HG02623 (cell line): ENCODE results near the gene C9orf85.
A peak's percentile ranks its signal among the peaks of the same experiment; 100 is the strongest.
"Not testable (repeated sequence)": the region's sequence is repeated elsewhere in the genome, so short reads cannot be mapped to it uniquely, and the experiment has no call there.

Experiments used
- ATAC-seq: cut with Tn5 transposase; IDR thresholded peaks from one replicate; pipeline ENCODE4 v1.9.1; 2021; ENCODE audit warnings: moderate library complexity; ENCODE audit not compliant: unreplicated experiment

C9orf85 gene

DNA sequence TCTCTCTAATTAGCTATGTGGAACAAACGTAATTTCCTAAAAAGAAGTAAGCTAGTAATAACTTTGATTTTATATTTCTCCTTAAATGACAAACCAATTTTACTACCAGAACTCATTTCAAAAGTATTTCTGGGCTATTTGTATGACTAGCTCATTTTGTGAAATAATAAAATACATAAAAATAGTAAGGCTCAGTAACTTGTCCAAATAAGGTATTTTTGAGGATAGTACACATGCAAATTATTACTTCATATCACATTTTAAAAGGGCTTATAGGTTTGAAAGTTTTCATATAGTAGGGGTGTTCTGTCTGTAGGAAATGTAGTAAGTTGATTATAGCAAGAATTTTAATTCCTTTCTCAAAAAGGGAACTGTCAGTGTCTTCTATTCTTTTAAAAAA lies 26.5 kb downstream of the C9orf85 start:
- ATAC-seq: no peak

- ATAC-seq: no peak
Measured at GRCh38 chr9:71941060-71941568, 29.7 kb downstream of the C9orf85 start.

DNA sequence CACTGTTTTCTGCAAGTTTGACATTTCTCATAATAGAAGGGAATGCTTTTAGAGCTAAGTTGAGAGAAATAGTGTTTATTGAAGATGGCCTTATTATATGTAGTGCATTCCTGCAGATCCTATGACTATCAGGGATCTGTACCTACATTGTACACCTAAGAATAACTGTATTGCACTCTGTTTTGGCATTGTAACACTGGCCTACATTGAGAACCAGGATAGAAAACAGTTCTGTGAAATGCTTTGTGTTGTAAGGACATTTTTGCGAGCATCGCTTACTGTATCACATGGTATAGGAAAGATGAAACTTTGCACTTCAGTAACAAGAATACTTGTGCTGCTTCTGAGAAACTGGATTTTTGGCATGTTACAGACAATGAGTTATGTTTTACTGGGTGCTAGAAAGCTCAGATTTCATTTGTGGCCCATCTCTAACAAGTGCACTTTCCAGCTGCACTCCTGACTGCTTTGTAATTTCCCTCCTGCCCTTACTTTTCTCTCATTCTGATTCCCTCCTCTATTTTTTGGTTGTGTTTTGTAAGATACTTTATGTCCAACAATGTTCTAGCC lies 30.6 kb downstream of the C9orf85 start:
- ATAC-seq: no peak

- no peak for ATAC-seq
Measured at GRCh38 chr9:71944754-71945375, 33.4 kb downstream of the C9orf85 start.

GRCh38 chr9:71954652-71955051 lies 43.2 kb downstream of the C9orf85 start:
- not testable (repeated sequence) for ATAC-seq

GRCh38 chr9:71955300-71955915 lies 44.0 kb downstream of the C9orf85 start:
- peak; percentile 53 for ATAC-seq

DNA sequence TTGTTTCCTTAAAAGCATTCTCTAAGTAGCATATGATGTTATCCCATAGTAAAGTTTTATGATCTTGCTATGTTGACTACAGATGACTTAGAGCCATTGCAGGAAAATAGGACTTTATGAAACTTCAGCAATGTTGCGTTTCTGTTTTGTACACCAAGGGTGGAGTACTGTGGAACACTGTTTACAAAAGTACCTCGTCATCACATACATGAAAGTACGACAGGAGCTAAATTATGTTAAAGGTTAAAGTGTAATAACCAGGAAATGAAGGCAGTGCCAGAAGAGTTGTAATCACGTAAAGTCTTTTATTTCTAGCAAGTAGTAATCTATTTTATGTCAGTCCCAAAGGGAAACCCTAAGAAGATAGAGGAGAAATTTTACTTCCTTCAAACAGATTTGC lies 50.9 kb downstream of the C9orf85 start:
- ATAC-seq: no peak

GRCh38 chr9:71963471-71963996 lies 52.1 kb downstream of the C9orf85 start:
- ATAC-seq: not testable (repeated sequence)

GRCh38 chr9:71965403-71965802 lies 54.0 kb downstream of the C9orf85 start:
- no peak for ATAC-seq

- no peak for ATAC-seq
Measured at GRCh38 chr9:71966601-71967000, 55.2 kb downstream of the C9orf85 start.

DNA sequence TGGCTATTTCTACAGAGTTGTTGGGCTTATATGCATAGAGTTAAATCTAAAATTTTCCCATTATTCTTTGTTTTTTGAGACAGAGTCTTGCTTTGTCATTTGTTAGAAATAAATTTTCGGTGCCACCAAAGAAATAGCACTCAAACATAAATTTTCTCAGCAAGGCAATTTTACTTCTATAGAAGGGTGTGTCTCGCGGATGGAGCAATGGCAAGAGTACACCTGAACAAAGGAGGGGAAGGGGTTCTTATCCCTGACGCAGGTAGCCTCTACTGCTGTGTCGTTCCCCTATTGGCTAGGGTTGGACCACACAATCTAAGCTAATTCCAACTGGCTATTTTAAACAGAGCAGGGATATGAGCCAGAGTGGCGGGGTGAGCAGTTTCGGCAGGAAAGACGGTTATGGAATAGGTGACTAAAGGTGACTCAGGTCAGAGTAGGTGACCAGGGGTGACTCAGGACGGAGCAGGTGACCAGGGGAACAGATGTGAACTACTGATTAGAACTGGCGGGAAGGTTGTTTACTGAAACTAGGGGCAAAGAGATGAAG lies 57.2 kb downstream of the C9orf85 start:
- ATAC-seq: no peak

GRCh38 chr9:71975833-71976232 lies 64.4 kb downstream of the C9orf85 start:
- ATAC-seq: no peak

DNA sequence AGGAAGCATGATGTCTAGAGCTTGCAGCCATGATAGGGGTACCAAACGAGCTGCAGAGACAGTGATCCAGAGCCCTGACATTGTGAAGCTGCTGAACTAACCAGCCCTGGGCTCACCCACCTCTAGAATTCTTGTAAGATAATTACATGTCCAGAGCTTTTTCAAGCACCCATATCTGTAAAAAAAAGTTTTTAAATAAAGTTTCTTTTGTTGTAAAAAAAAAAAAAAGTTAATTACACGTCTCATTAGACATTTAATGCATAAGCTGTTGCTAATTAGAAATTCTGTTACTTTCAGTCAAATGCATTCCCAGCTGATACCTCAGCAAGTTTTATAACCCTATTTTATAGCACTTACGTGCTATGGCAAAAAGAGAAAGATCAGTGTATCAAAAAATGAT lies 65.6 kb downstream of the C9orf85 start:
- no peak for ATAC-seq

GRCh38 chr9:71980266-71981190 lies 69.1 kb downstream of the C9orf85 start:
- ATAC-seq: no peak

GRCh38 chr9:71981944-71982343 lies 70.5 kb downstream of the C9orf85 start:
- ATAC-seq: no peak

- no peak for ATAC-seq
Measured at GRCh38 chr9:71984403-71984802, 73.0 kb downstream of the C9orf85 start.

DNA sequence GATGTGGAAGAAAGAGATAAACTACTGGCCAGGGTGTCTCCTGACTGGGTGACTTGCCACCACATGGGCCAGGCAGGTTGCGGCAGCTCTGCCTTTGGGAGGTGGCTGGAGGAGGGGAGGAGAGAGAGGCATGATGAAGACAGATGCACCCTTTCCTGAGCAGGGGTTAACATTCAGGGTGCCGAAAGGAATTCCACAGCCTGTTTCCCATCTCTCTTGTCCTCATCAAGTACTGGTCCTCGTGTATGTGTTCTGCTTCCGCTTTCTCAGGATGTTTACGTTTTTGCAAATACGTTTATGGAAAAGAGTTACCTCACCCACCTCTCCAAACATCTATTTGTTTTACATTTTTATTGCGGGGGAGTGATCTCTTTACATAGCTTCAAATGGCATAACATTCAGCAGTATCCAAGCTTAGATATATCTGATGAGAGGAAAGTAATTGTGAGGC lies 73.4 kb downstream of the C9orf85 start:
- no peak for ATAC-seq

GRCh38 chr9:71985297-71985911 lies 74.0 kb downstream of the C9orf85 start:
- no peak for ATAC-seq

DNA sequence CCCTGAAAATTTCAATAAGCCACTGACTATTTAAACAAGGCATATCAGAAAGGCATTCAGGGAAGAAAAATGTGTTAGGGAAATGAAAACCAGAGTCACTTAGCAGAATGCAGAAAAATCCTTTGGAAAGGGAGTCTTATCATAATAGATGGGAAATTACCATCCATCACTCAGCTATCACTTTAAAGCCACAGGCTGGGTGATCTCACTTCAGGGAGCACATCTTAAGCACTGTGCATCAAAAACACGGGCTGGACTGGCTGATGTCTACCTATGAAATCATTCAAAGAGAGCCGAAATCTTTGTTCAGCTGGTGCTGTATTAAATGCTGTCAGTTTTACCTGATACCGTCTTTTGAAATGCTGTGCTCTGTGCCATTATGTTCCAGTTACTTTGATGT lies 75.5 kb downstream of the C9orf85 start:
- ATAC-seq: no peak
